ENCODE data around the gene TNNI3.
"Not testable (repeated sequence)": the region's sequence is repeated elsewhere in the genome, so short reads cannot be mapped to it uniquely, and the experiment has no call there.

TNNI3 gene
- 0 reads per million in 3 experiments for total RNA-seq

- DNase-seq = no peak
Observed at GRCh38 chr19:55157064-55157908, at the start of gene TNNI3. Gene TNNI3, minus strand, starts transcription at chr19:55157732. Its CDS starts 143 bp downstream, at chr19:55157589.

- no peak for DNase-seq
Observed at GRCh38 chr19:55206664-55207500, 49.4 kb upstream of the TNNI3 start.

GRCh38 chr19:55202199-55202598 lies 44.7 kb upstream of the TNNI3 start:
- not testable (repeated sequence) for DNase-seq

- DNase-seq = no peak
Observed at GRCh38 chr19:55199620-55200204, 42.2 kb upstream of the TNNI3 start.

GRCh38 chr19:55198651-55199050 lies 41.1 kb upstream of the TNNI3 start:
- DNase-seq = no peak

- no peak for DNase-seq
Observed at GRCh38 chr19:55197528-55197927, 40.0 kb upstream of the TNNI3 start.

- no peak for DNase-seq
Observed at GRCh38 chr19:55196803-55197202, 39.3 kb upstream of the TNNI3 start.

- no peak for DNase-seq
Observed at GRCh38 chr19:55193481-55193880, 35.9 kb upstream of the TNNI3 start.

- DNase-seq = no peak
Observed at GRCh38 chr19:55189403-55189835, 31.9 kb upstream of the TNNI3 start.

- DNase-seq = no peak
Observed at GRCh38 chr19:55188625-55189024, 31.1 kb upstream of the TNNI3 start.

- DNase-seq = no peak
Observed at GRCh38 chr19:55186080-55186479, 28.5 kb upstream of the TNNI3 start.

GRCh38 chr19:55181740-55182139 lies 24.2 kb upstream of the TNNI3 start:
- no peak for DNase-seq

- DNase-seq = peak; percentile 54
Observed at GRCh38 chr19:55179606-55180484, 22.3 kb upstream of the TNNI3 start, which contains the start of gene SYT5. Gene SYT5, minus strand, starts transcription at chr19:55180289. Its CDS starts 1,248 bp downstream, at chr19:55179041.

- peak; percentile 95 for DNase-seq
Observed at GRCh38 chr19:55178781-55179599, 21.5 kb upstream of the TNNI3 start.

- no peak for DNase-seq
Observed at GRCh38 chr19:55176076-55176475, 18.5 kb upstream of the TNNI3 start.

GRCh38 chr19:55175117-55175867 lies 17.8 kb upstream of the TNNI3 start:
- no peak for DNase-seq

- no peak for DNase-seq
Observed at GRCh38 chr19:55174425-55175116, 17.0 kb upstream of the TNNI3 start.

- DNase-seq = no peak
Observed at GRCh38 chr19:55173714-55174409, 16.3 kb upstream of the TNNI3 start.

GRCh38 chr19:55173186-55173713 lies 15.7 kb upstream of the TNNI3 start:
- no peak for DNase-seq
